Activated CD4-positive, alpha-beta memory T cell treated with anti-CD3 and anti-CD28 coated beads, Interleukin-2, amount 10 ng/mL, durations not matched to agents 7 days and 5 days (primary cell): ENCODE measurements around the gene NR3C2. TPM values are rescaled to one million over a fixed set of nuclear protein-coding genes. Genes with fewer than 3 reads are reported as not detected.
A peak's percentile ranks its signal among the peaks of the same experiment; 100 is the strongest.

Experiments used
- CTCF ChIA-PET: fragments of 350-600 bp; sonication (Branson Sonifier 250); formaldehyde crosslinking; loops from one replicate; lab custom pipeline; 2021; ENCODE audit warnings: antibody characterized with exemption, inconsistent platforms; lab: Charles Lee
- POLR2A ChIA-PET: fragments of 350-600 bp; sonication (Branson Sonifier 250); formaldehyde crosslinking; loops from one replicate; lab custom pipeline; 2021; ENCODE audit warnings: antibody characterized with exemption; lab: Charles Lee
- DNase-seq: peaks from one replicate; pipeline ENCODE4 v3.0.0-alpha.2; 2020
- H3K27ac Mint-ChIP-seq: one replicate; pipeline ENCODE4 v1.8.0; 2021; ENCODE audit warnings: mild to moderate bottlenecking, mixed read lengths
- H3K27me3 Mint-ChIP-seq: one replicate; pipeline ENCODE4 v1.8.0; 2021; ENCODE audit warnings: mixed read lengths
- H3K36me3 Mint-ChIP-seq: one replicate; pipeline ENCODE4 v1.8.0; 2021; ENCODE audit warnings: low read depth, mixed read lengths
- H3K4me1 Mint-ChIP-seq: one replicate; pipeline ENCODE4 v1.8.0; 2021; ENCODE audit warnings: mixed read lengths
- H3K4me3 Mint-ChIP-seq: one replicate; pipeline ENCODE4 v1.8.0; 2021; ENCODE audit warnings: mild to moderate bottlenecking, mixed read lengths
- H3K9me3 Mint-ChIP-seq: one replicate; pipeline ENCODE4 v1.8.0; 2021; ENCODE audit warnings: mixed read lengths
- total RNA-seq, 2 experiments: library from RNA; stranded (reverse); gene quantifications; one replicate each; pipeline ENCODE4 v1.2.3, GENCODE V29; 2021

Gene NR3C2
- total RNA-seq, 2 experiments from 2014 or later, result 4.1 to 5.0 TPM

DNA sequence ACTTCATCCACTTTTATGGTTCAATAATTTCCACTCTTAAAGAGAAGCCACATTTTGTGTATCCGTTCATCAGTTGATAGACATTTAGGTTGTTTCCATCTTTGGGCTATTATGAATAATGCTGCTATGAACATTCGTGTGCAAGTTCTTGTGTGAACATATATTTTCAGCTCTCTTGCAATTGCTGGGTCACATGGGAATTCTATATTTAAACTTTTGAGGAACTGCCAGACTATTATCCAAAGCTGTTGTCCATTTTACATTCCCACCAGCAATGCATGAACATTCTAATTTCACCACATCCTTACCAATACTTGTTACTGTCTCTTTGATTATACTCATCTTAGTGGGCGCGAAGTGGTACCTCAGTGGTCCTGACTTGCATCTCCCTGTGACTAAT, 61.9 kb downstream of the NR3C2 start:
- Mint-ChIP-seq H3K9me3 (no peaks in the 10 kb centered on the region), H3K4me1 (peaks cover 9% of the 10 kb centered on the region), H3K27me3 (no peaks in the 10 kb centered on the region), H3K27ac (no peak overlapping the region), H3K36me3 (no peaks in the 10 kb centered on the region), H3K4me3 (no peak overlapping the region)
- CTCF ChIA-PET, result no interaction called here
- DNase-seq, result no peak
- POLR2A ChIA-PET, result no interaction called here

DNA sequence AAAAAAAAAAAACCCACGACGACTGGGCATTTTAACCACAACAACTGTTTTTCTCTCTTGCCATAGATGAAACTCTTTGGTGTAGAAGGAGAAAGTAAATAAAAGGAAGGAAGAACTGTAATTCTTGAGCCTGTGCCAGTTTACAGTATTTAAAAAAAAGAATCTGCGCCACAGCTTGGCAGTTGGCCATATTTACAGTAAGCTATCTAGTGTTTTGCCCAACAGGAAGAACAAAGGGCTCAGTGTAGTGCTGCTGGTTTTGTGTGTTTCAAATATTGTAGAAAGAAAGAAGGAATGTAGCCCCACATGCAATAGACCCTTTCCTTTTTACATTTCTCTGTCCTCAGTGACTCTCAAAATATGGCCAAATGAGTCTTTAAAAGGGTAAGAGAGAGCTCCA, 66.1 kb downstream of the NR3C2 start:
- H3K27ac Mint-ChIP-seq, result no peak overlapping the region
- H3K4me1 Mint-ChIP-seq, result peaks cover 9% of the 10 kb centered on the region
- no peak overlapping the region for H3K4me3 Mint-ChIP-seq
- CTCF ChIA-PET, result interaction anchor here (0.8 kb wide), 1 partner anchor 392 kb away, joined by 3 read pairs; no protein-coding TSS in a partner anchor
- no peaks in the 10 kb centered on the region for H3K36me3 Mint-ChIP-seq
- POLR2A ChIA-PET, result interaction anchor here (1.0 kb wide), 1 partner anchor 66 kb away, joined by 4 read pairs; the partner anchor contains the start of gene NR3C2
- no peak for DNase-seq
- no peaks in the 10 kb centered on the region for H3K27me3 Mint-ChIP-seq
- H3K9me3 Mint-ChIP-seq, result no peaks in the 10 kb centered on the region

DNA sequence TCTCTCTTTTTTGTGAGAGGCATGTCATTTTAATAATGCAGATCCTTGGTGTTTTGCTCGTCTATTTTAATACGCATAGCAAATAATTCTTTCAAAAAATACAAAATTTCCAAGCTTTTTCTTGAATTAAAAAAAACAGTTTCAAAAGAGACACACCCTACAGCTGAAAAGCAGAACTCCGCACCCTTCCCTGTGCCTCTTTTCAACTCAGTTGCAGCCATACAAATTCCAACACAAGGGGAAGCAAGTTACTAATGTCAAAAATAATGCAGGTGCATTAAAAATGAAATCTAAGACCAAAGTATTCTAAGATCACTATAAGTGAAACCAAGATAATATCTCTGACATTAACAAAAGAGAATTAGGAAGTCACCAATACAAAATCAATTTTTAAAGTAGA, 66.6 kb downstream of the NR3C2 start:
- Mint-ChIP-seq H3K36me3 (no peaks in the 10 kb centered on the region), H3K4me3 (no peak overlapping the region), H3K9me3 (no peaks in the 10 kb centered on the region), H3K27me3 (no peaks in the 10 kb centered on the region), H3K27ac (no peak overlapping the region), H3K4me1 (peaks cover 9% of the 10 kb centered on the region)
- ChIA-PET POLR2A (interaction anchor here (1.0 kb wide), 1 partner anchor 67 kb away, joined by 4 read pairs; the partner anchor contains the start of gene NR3C2), CTCF (no interaction called here)
- DNase-seq, result no peak

DNA sequence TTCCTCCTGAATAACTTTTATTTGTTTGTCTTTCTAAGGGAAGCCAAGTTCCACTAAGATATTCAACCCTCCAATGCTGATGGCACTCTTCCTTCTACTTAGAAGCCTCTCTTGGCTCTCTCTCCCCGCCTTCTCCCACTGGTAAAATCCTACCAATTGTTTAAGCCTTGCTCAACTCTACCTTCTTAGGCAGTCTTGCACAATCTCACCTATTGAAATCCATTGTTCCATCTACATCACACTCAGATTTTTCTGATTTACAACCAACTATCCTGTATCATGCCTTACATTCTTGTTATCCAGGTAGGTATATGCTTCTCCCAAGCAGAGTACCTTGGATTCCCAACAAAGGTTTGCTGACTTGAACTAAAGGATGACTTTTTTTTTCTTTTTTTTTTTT, 69.1 kb downstream of the NR3C2 start:
- POLR2A ChIA-PET, result no interaction called here
- Mint-ChIP-seq H3K27ac (no peak overlapping the region), H3K4me1 (peaks cover 9% of the 10 kb centered on the region), H3K36me3 (no peaks in the 10 kb centered on the region), H3K9me3 (no peaks in the 10 kb centered on the region), H3K4me3 (no peak overlapping the region), H3K27me3 (no peaks in the 10 kb centered on the region)
- CTCF ChIA-PET, result no interaction called here
- DNase-seq, result no peak

DNA sequence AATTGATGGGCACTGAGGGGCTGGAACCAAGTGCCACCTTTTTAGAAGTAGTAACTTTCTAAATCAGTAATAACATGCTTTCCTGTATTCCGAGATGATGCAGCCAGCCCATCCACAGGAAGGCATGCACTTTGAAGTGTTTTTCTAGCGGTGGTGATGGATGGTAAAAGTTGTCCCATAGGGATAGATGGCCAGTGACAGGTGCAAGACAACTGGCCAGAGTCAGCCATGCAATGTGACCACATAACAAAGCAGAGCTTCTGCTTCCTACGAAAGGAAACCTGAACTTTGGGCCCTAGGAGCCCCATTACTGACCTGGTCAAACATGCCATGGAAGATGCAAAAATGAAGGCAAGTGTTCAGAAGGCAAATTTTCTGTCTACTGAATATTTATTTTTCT, 72.3 kb downstream of the NR3C2 start:
- Mint-ChIP-seq H3K4me1 (peaks cover 2% of the 10 kb centered on the region), H3K9me3 (no peaks in the 10 kb centered on the region), H3K27me3 (no peaks in the 10 kb centered on the region), H3K4me3 (no peak overlapping the region), H3K27ac (no peak overlapping the region), H3K36me3 (no peaks in the 10 kb centered on the region)
- DNase-seq, result no peak
- POLR2A ChIA-PET, result no interaction called here
- CTCF ChIA-PET, result no interaction called here

DNA sequence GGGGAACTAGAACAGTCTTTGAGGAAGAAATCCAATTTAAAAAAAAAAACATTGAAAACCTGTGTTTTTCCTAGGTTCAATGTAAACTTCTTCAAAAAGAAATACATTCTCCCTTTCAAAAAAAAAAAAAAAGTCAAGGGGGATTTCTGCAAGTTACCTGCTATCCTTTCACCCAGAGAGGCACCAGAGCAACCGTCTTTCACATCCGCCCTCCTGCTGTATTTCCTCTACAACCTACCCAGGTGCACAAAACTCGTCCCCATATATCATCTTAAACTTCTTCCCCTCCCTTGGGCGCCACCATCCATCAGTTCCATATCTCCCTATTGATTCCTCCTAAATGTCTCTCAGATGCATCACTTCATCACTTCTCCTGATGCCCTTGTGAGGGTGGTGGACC, 74.5 kb downstream of the NR3C2 start:
- Mint-ChIP-seq H3K36me3 (no peaks in the 10 kb centered on the region), H3K4me1 (peaks cover 2% of the 10 kb centered on the region), H3K4me3 (no peak overlapping the region), H3K9me3 (no peaks in the 10 kb centered on the region), H3K27ac (no peak overlapping the region), H3K27me3 (no peaks in the 10 kb centered on the region)
- ChIA-PET CTCF (no interaction called here), POLR2A (no interaction called here)
- DNase-seq, result no peak

DNA sequence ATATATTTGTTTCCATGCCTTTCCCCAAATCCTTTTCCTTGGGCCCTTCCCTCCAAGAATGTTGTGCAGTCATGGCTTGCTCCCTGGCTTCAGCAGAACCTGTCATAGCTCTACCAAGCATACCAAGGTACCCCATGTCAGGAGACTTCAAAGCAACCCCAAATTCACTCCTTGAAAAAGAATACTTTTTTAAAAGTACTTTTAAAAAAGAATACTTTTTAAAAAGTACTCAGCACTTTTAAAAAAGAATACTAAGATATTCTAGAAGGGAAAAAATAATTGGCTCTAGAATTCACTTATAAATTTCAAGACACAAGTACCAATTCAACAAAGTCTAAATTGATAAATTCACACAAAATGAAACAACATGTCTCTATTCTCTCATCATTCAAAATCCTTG, 76.0 kb downstream of the NR3C2 start:
- Mint-ChIP-seq H3K27me3 (no peaks in the 10 kb centered on the region), H3K27ac (no peak overlapping the region), H3K36me3 (no peaks in the 10 kb centered on the region), H3K9me3 (no peaks in the 10 kb centered on the region), H3K4me3 (no peak overlapping the region), H3K4me1 (peaks cover 2% of the 10 kb centered on the region)
- no peak for DNase-seq
- CTCF ChIA-PET, result no interaction called here
- POLR2A ChIA-PET, result no interaction called here

DNA sequence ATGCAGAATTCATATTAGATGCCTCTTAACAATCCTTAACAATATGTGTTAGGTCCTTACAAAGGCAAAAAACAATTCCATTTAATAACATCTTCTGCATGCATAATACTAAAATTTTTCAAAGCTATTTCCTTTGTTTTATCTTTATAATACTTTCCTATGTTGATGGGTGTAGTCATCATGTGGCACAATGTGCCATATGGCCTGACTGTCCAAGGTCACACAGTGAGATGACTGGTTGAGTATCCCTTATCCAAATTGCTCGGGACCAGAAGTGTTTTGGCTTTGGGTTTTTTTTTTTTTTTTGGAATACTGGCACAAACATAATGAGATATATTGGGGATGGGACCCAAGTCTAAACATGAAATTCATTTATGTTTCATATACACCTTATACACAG, 77.7 kb downstream of the NR3C2 start:
- H3K9me3 Mint-ChIP-seq, result no peaks in the 10 kb centered on the region
- H3K4me1 Mint-ChIP-seq, result peaks cover 6% of the 10 kb centered on the region
- POLR2A ChIA-PET, result interaction anchor here (1.0 kb wide), 1 partner anchor 9 kb away, joined by 3 read pairs; no protein-coding TSS in a partner anchor
- DNase-seq, result no peak
- H3K4me3 Mint-ChIP-seq, result no peak overlapping the region
- H3K27ac Mint-ChIP-seq, result no peak overlapping the region
- H3K36me3 Mint-ChIP-seq, result no peaks in the 10 kb centered on the region
- no peaks in the 10 kb centered on the region for H3K27me3 Mint-ChIP-seq
- CTCF ChIA-PET, result no interaction called here

DNA sequence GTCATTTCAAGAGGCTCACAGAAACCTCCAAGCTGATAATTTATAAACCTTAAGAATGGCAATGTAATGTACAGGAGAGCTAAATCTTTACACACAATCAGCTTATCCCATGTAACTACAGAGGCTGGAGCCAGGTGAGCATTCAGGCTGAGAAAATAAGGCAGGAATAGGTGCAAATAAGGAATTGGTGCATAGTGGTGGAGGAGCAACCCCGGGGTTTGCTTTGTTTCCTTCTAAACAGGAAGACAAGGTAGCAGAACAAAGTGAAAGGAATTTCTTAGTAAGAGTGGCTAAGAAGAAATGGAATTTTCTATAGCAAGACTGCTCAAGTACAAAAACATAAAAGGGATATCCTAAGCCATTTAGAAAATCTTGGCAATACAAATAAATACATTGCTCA, 82.4 kb downstream of the NR3C2 start:
- ChIA-PET POLR2A (no interaction called here), CTCF (no interaction called here)
- no peak overlapping the region for H3K4me3 Mint-ChIP-seq
- peaks cover 20% of the 10 kb centered on the region for H3K4me1 Mint-ChIP-seq
- no peaks in the 10 kb centered on the region for H3K9me3 Mint-ChIP-seq
- no peak for DNase-seq
- no peaks in the 10 kb centered on the region for H3K27me3 Mint-ChIP-seq
- H3K27ac Mint-ChIP-seq, result no peak overlapping the region
- H3K36me3 Mint-ChIP-seq, result no peaks in the 10 kb centered on the region

DNA sequence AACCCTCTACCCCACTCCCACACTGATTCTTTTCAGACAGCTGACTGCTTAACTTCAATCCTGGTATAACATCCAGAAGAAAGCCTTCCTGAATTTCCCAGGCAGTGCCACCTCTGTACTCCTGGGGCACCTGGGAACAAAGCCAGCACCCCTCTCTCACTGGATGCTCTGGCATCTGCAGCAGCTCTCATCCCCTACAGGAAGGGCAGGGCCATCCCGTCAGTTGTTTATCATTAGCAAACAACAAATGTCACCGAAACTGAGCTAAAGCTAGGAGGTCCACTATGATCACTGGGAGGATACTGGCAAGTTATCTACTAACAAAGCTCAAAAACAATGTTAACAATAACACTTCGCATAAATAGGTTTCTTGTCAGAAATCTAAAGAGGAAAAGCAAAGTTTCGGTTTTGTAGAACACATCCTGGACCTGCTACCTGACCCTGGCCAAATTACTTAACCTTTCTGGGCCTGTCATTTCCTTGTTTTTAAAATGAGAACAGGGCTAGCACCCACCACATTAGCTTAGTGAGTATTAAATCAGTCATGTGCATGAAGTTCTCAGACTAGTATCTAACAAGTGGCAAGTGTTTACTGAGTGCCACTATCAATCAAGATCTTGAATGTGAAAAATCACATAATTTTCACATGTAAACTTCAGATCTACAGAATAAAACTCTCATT, 86.6 kb downstream of the NR3C2 start:
- CTCF ChIA-PET, result no interaction called here
- Mint-ChIP-seq H3K27me3 (no peaks in the 10 kb centered on the region), H3K36me3 (no peaks in the 10 kb centered on the region)

DNA sequence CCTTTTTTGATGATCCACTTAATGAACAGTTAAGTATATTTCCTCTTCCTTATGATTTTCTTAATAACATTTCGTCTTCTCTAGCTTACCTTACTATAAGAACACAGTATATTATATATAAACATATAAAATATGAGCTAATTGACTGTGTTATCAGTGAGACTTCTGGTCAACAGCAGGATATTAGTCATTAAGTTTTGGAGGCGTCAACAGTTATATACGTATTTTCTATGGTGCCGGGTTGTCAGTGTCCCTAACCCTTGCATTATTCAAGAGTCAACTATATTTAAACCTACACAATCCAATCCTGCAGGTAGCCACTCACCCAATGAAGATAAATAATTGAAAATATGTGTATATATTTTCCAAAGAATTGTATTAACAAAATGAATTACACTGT, 88.0 kb downstream of the NR3C2 start:
- Mint-ChIP-seq H3K36me3 (no peaks in the 10 kb centered on the region), H3K4me3 (no peak overlapping the region), H3K9me3 (no peaks in the 10 kb centered on the region), H3K27ac (no peak overlapping the region), H3K4me1 (peaks cover 19% of the 10 kb centered on the region), H3K27me3 (no peaks in the 10 kb centered on the region)
- POLR2A ChIA-PET, result no interaction called here
- CTCF ChIA-PET, result no interaction called here
- no peak for DNase-seq

More for the DNA sequence above, 86.6 kb downstream of the NR3C2 start:
- POLR2A ChIA-PET, result interaction anchor here (1.1 to 1.2 kb wide), 2 partner anchors 9 to 87 kb away, joined by 3 to 6 read pairs; partner anchors contain the start of gene NR3C2
- peaks cover 20% of the 10 kb centered on the region for H3K4me1 Mint-ChIP-seq
- H3K27ac Mint-ChIP-seq, result peak overlapping the region; percentile 75
- peak overlapping the region; percentile 30 for H3K4me3 Mint-ChIP-seq
- DNase-seq, result peak; percentile 18
- no peaks in the 10 kb centered on the region for H3K9me3 Mint-ChIP-seq

DNA sequence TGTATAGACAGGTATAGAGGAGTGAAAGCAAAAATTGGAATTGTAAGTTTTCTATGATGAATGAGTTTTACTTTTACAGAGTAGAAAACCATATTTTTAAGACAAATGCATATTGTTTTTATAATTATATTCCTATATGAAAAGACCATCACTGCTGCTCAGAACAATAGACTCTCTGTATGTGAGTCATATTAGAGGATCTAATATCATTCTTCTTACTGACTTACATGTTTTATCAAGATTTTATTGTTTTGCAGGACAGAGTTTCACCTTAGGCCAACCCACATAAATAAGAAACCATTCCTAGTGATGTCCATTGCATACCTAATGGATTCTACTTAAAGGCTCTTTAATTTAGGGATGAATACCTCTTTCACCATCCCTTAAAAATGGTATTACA, 88.6 kb downstream of the NR3C2 start:
- Mint-ChIP-seq H3K4me1 (peaks cover 22% of the 10 kb centered on the region), H3K9me3 (no peaks in the 10 kb centered on the region), H3K27me3 (no peaks in the 10 kb centered on the region), H3K27ac (no peak overlapping the region), H3K36me3 (no peaks in the 10 kb centered on the region), H3K4me3 (no peak overlapping the region)
- ChIA-PET POLR2A (no interaction called here), CTCF (no interaction called here)
- DNase-seq, result no peak

DNA sequence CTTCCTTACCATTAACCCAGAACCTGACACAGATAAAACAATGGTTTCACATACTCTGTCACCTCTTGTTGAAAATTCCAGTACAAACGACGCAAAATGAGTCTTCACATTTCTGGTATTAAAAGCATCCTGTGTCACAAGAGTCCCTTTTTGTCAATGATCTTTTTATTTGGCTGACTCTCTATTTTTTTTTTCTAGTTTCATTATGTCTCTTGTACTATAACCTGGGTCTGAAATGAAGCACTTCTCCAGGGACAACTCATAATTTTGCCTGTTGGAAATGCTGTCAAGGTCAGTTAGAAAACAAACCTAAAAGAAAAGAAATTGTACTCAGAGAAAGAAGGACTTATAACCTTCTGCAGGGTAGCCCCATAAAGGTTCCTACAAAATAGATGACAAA, 93.1 kb downstream of the NR3C2 start:
- CTCF ChIA-PET, result no interaction called here
- no peak for DNase-seq
- no peaks in the 10 kb centered on the region for H3K9me3 Mint-ChIP-seq
- H3K4me1 Mint-ChIP-seq, result peaks cover 8% of the 10 kb centered on the region
- H3K4me3 Mint-ChIP-seq, result no peak overlapping the region
- no peaks in the 10 kb centered on the region for H3K27me3 Mint-ChIP-seq
- POLR2A ChIA-PET, result no interaction called here
- H3K36me3 Mint-ChIP-seq, result no peaks in the 10 kb centered on the region
- no peak overlapping the region for H3K27ac Mint-ChIP-seq

DNA sequence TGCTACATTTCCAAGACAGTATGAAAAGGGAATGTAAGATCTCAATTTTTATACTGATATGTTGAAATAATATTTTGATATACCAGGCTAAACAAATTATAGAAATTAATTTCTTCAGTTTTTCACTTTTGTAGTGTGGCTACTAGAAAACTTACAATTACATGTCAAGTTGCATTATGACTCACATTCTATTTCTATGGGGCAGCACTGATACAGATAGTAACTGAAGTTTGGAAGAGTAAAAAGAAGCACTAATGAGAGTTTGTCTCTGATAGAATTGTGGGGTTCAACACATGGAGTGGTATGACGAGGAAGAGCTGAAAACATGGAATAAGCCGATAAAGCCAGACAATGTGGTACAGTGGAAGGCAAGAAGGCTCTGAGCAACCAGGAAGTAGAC, 95.6 kb downstream of the NR3C2 start:
- Mint-ChIP-seq H3K9me3 (no peaks in the 10 kb centered on the region), H3K27ac (no peak overlapping the region), H3K4me3 (no peak overlapping the region), H3K27me3 (no peaks in the 10 kb centered on the region), H3K36me3 (no peaks in the 10 kb centered on the region), H3K4me1 (peaks cover 8% of the 10 kb centered on the region)
- CTCF ChIA-PET, result no interaction called here
- DNase-seq, result no peak
- POLR2A ChIA-PET, result no interaction called here
